Fibroblast of lung (primary cell): ENCODE measurements around the gene NAV1. TPM values are rescaled to one million over a fixed set of nuclear protein-coding genes. Genes with fewer than 3 reads are reported as not detected.

ENCODE experiments used
- DNase-seq, 2 donors: peaks; one replicate each; pipeline versions ENCODE4 v3.0.0 to v3.0.0-alpha.2; 2010; ENCODE audit warnings: low read depth in 2 of 2
- H2AFZ ChIP-seq: 2 replicates; pipeline ENCODE4 v1.5.1; 2012; ENCODE audit warnings: low read length, control low read depth, inconsistent platforms
- H3K27ac ChIP-seq: 2 replicates; pipeline ENCODE4 v1.5.1; 2011; ENCODE audit warnings: low read length, control low read depth; ENCODE audit not compliant: insufficient read depth
- H3K27me3 ChIP-seq: 2 replicates; pipeline ENCODE4 v1.5.1; 2011; ENCODE audit warnings: mild to moderate bottlenecking, low read length; ENCODE audit not compliant: control insufficient read depth, insufficient read depth
- H3K36me3 ChIP-seq: 2 replicates; pipeline ENCODE4 v1.5.1; 2011; ENCODE audit warnings: low read length; ENCODE audit not compliant: control insufficient read depth, insufficient read depth
- H3K4me1 ChIP-seq: 2 replicates; pipeline ENCODE4 v1.5.1; 2011; ENCODE audit warnings: low read length; ENCODE audit not compliant: control insufficient read depth, insufficient read depth; ENCODE audit errors: extremely low read depth
- H3K4me2 ChIP-seq: 2 replicates; pipeline ENCODE4 v1.5.1; 2011; ENCODE audit warnings: low read length, control low read depth; ENCODE audit not compliant: insufficient read depth; ENCODE audit errors: extremely low read depth
- H3K4me3 ChIP-seq, 4 experiments: fragments of 200-600 bp in 1 of 4; sonication (generic) in 1 of 4; replicated peaks in 1 of 4; 2 replicates each; pipeline ENCODE4 v1.5.1; 2011 to 2016; ENCODE audit warnings: low read length in 4 of 4, low read depth in 3 of 4, mild to moderate bottlenecking in 3 of 4, control low read depth in 2 of 4, inconsistent platforms in 1 of 4, mixed read lengths in 1 of 4; ENCODE audit not compliant: insufficient read depth in 1 of 4; ENCODE audit errors: control extremely low read depth in 1 of 4
- H3K79me2 ChIP-seq: 2 replicates; pipeline ENCODE4 v1.5.1; 2012; ENCODE audit warnings: mild to moderate bottlenecking, low read length, inconsistent platforms; ENCODE audit not compliant: control insufficient read depth, insufficient read depth
- H3K9ac ChIP-seq: 2 replicates; pipeline ENCODE4 v1.5.1; 2011; ENCODE audit warnings: mild to moderate bottlenecking, low read length, control low read depth; ENCODE audit not compliant: insufficient read depth
- H3K9me3 ChIP-seq: 2 replicates; pipeline ENCODE4 v1.5.1; 2012; ENCODE audit warnings: low read depth, low read length; ENCODE audit not compliant: control insufficient read depth, insufficient read depth
- H4K20me1 ChIP-seq: 2 replicates; pipeline ENCODE4 v1.5.1; 2011; ENCODE audit warnings: low read length; ENCODE audit not compliant: control insufficient read depth, insufficient read depth; ENCODE audit errors: extremely low read depth
- CTCF ChIP-seq, 2 donors: IDR thresholded peaks in 1 of 2; conservative IDR thresholded peaks in 1 of 2; 1 replicate in 1 of 2; 2 replicates in 1 of 2; pipeline ENCODE4 v1.5.1; 2011 to 2012; ENCODE audit warnings: low read length in 2 of 2, control low read depth in 1 of 2, inconsistent platforms in 1 of 2, low read depth in 1 of 2, mild to moderate bottlenecking in 1 of 2
- EZH2 ChIP-seq: IDR thresholded peaks from 2 replicates; pipeline ENCODE4 v1.5.1; 2012; ENCODE audit warnings: low read length, control low read depth, mild to moderate bottlenecking; ENCODE audit errors: missing control alignments
- polyA plus RNA-seq, 2 donors: library from polyadenylated mRNA; depleted of rRNA in 1 of 2; stranded (reverse) in 1 of 2; unstranded in 1 of 2; fragments of >200 nt; gene quantifications; 2 replicates each; pipeline ENCODE4 v1.2.1, GENCODE V29; 2011 to 2012; ENCODE audit warnings: missing spikeins in 1 of 2
- total RNA-seq: library from RNA; depleted of rRNA; stranded (reverse); fragments of >200 nt; gene quantifications from 2 replicates; pipeline ENCODE4 v1.2.1, GENCODE V29; 2014

Gene NAV1
- total and polyA plus RNA-seq, 2 donors (not counting 1 experiment from before 2014, with no cell fraction given) = 19.8 to 64.0 TPM

- no peaks in the 10 kb centered on the region for H3K36me3 ChIP-seq
- H2AFZ ChIP-seq = no peak overlapping the region
These were observed 27.5 kb downstream of the NAV1 start for GRCh38 chr1:201566529-201566823.

GRCh38 chr1:201566933-201567801, 28.2 kb downstream of the NAV1 start:
- no peak overlapping the region for H2AFZ ChIP-seq
- no peak for DNase-seq
- H3K9ac ChIP-seq = no peak overlapping the region
- H3K27me3 ChIP-seq = no peaks in the 10 kb centered on the region
- H3K36me3 ChIP-seq = no peaks in the 10 kb centered on the region
- no peaks in the 10 kb centered on the region for H4K20me1 ChIP-seq
- H3K4me2 ChIP-seq = no peak overlapping the region
- no peaks in the 10 kb centered on the region for H3K9me3 ChIP-seq
- H3K4me1 ChIP-seq = peaks cover 14% of the 10 kb centered on the region
- H3K27ac ChIP-seq = no peak overlapping the region
- TF ChIP-seq CTCF (conservative IDR thresholded peaks at IDR 0.05 in 1 of 2, IDR thresholded peaks at IDR 0.05 in 1 of 2; ENCODE audit: low read depth in 1 of 2, low read length in 2 of 2) (no peak), EZH2 (no peak)
- no peak overlapping the region for H3K4me3 ChIP-seq
- peaks cover 26% of the 10 kb centered on the region for H3K79me2 ChIP-seq

More at GRCh38 chr1:201566529-201566823, 27.5 kb downstream of the NAV1 start:
- DNase-seq = no peak
- TF ChIP-seq EZH2 = no peak
- no peak for TF ChIP-seq CTCF (conservative IDR thresholded peaks at IDR 0.05 in 1 of 2, IDR thresholded peaks at IDR 0.05 in 1 of 2; ENCODE audit: low read depth in 1 of 2, low read length in 2 of 2)
- no peak overlapping the region for H3K9ac ChIP-seq
- no peak overlapping the region for H3K4me3 ChIP-seq
- H4K20me1 ChIP-seq = no peaks in the 10 kb centered on the region
- H3K27ac ChIP-seq = no peak overlapping the region
- no peak overlapping the region for H3K4me2 ChIP-seq
- no peaks in the 10 kb centered on the region for H3K27me3 ChIP-seq
- peaks cover 21% of the 10 kb centered on the region for H3K4me1 ChIP-seq
- H3K9me3 ChIP-seq = no peaks in the 10 kb centered on the region
- peaks cover 26% of the 10 kb centered on the region for H3K79me2 ChIP-seq

GRCh38 chr1:201568265-201568664, 29.3 kb downstream of the NAV1 start:
- peaks cover 30% of the 10 kb centered on the region for H3K79me2 ChIP-seq
- no peak overlapping the region for H3K4me2 ChIP-seq
- H3K4me3 ChIP-seq = no peak overlapping the region
- H3K4me1 ChIP-seq = peaks cover 4% of the 10 kb centered on the region
- no peaks in the 10 kb centered on the region for H4K20me1 ChIP-seq
- no peak overlapping the region for H3K27ac ChIP-seq
- H3K9ac ChIP-seq = no peak overlapping the region
- no peak overlapping the region for H2AFZ ChIP-seq
- TF ChIP-seq EZH2 = no peak
- TF ChIP-seq CTCF (conservative IDR thresholded peaks at IDR 0.05 in 1 of 2, IDR thresholded peaks at IDR 0.05 in 1 of 2; ENCODE audit: low read depth in 1 of 2, low read length in 2 of 2) = no peak
- no peaks in the 10 kb centered on the region for H3K27me3 ChIP-seq
- H3K36me3 ChIP-seq = no peaks in the 10 kb centered on the region
- no peak for DNase-seq
- no peaks in the 10 kb centered on the region for H3K9me3 ChIP-seq
